ENCODE measurements around the gene PCDHGB3.
"Not testable (repeated sequence)": the region's sequence is repeated elsewhere in the genome, so short reads cannot be mapped to it uniquely, and the experiment has no call there.

The PCDHGB3 gene

DNA sequence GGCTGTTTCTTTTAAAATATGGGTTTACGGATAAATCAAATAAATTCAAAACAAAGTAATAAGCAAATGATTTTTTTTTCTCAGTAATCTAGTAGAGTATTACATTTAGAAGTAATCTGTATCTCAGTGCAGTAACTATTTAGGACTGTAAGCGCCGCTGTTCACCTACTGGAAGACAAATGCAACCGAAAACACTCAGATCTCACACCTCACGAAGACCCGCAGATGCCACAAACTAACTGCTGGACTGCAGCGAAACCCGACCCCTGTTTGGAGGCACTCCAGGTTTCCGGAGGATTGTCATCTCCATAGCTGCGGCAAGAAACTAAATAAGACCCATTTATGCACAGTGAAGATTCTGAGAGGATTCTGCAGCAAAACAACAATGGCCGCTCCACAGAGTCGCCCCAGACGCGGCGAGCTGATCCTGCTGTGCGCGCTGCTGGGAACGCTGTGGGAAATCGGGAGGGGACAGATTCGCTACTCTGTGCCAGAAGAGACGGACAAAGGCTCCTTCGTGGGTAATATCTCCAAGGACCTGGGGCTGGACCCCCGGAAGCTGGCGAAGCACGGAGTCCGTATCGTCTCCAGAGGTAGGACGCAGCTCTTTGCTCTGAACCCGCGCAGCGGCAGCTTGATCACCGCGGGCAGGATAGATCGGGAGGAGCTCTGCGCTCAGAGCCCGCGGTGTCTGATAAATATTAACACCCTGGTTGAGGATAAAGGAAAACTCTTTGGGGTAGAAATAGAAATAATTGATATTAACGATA, 22.6 kb downstream of the PCDHGB3 start, which contains the start of gene PCDHGA8:
PCDHGA8 (plus strand) TSS at position 205 of the 770 bp plus-strand sequence; CDS start at position 386, 181 bp downstream.
- no peak for TF ChIP-seq POLR2AphosphoS5 (IDR thresholded peaks at IDR 0.05; ENCODE audit: low read depth, low read length)
- no peak for TF ChIP-seq FOXP2 (optimal IDR thresholded peaks at IDR 0.05; ENCODE audit: borderline replicate concordance, extremely low read depth, extremely low read length, insufficient read depth)

DNA sequence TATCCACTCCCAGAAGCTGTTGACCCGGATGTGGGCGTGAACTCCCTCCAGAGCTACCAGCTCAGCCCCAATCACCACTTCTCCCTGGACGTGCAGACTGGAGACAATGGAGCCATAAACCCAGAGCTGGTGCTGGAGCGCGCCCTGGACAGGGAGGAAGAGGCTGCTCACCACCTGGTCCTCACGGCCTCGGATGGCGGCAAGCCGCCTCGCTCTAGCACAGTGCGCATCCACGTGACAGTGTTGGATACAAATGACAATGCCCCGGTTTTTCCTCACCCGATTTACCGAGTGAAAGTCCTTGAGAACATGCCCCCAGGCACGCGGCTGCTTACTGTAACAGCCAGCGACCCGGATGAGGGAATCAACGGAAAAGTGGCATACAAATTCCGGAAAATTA, 23.2 kb downstream of the PCDHGB3 start:
- no peak for TF ChIP-seq TAF1 (IDR thresholded peaks at IDR 0.05; ENCODE audit: borderline replicate concordance, insufficient read depth, low read length)
- no peak for TF ChIP-seq FOXP2 (optimal IDR thresholded peaks at IDR 0.05; ENCODE audit: borderline replicate concordance, extremely low read depth, extremely low read length, insufficient read depth)
- no peak for TF ChIP-seq SIN3A (IDR thresholded peaks at IDR 0.05; ENCODE audit: borderline replicate concordance, insufficient read depth, low read length)
- TF ChIP-seq, protein P1, sequence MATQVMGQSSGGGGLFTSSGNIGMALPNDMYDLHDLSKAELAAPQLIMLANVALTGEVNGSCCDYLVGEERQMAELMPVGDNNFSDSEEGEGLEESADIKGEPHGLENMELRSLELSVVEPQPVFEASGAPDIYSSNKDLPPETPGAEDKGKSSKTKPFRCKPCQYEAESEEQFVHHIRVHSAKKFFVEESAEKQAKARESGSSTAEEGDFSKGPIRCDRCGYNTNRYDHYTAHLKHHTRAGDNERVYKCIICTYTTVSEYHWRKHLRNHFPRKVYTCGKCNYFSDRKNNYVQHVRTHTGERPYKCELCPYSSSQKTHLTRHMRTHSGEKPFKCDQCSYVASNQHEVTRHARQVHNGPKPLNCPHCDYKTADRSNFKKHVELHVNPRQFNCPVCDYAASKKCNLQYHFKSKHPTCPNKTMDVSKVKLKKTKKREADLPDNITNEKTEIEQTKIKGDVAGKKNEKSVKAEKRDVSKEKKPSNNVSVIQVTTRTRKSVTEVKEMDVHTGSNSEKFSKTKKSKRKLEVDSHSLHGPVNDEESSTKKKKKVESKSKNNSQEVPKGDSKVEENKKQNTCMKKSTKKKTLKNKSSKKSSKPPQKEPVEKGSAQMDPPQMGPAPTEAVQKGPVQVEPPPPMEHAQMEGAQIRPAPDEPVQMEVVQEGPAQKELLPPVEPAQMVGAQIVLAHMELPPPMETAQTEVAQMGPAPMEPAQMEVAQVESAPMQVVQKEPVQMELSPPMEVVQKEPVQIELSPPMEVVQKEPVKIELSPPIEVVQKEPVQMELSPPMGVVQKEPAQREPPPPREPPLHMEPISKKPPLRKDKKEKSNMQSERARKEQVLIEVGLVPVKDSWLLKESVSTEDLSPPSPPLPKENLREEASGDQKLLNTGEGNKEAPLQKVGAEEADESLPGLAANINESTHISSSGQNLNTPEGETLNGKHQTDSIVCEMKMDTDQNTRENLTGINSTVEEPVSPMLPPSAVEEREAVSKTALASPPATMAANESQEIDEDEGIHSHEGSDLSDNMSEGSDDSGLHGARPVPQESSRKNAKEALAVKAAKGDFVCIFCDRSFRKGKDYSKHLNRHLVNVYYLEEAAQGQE (IDR thresholded peaks at IDR 0.05; ENCODE audit: insufficient read depth in 1 of 2, low read depth in 2 of 2, low read length in 2 of 2), result no peak
- TF ChIP-seq POLR2AphosphoS5 (IDR thresholded peaks at IDR 0.05; ENCODE audit: low read depth, low read length), result no peak

DNA sequence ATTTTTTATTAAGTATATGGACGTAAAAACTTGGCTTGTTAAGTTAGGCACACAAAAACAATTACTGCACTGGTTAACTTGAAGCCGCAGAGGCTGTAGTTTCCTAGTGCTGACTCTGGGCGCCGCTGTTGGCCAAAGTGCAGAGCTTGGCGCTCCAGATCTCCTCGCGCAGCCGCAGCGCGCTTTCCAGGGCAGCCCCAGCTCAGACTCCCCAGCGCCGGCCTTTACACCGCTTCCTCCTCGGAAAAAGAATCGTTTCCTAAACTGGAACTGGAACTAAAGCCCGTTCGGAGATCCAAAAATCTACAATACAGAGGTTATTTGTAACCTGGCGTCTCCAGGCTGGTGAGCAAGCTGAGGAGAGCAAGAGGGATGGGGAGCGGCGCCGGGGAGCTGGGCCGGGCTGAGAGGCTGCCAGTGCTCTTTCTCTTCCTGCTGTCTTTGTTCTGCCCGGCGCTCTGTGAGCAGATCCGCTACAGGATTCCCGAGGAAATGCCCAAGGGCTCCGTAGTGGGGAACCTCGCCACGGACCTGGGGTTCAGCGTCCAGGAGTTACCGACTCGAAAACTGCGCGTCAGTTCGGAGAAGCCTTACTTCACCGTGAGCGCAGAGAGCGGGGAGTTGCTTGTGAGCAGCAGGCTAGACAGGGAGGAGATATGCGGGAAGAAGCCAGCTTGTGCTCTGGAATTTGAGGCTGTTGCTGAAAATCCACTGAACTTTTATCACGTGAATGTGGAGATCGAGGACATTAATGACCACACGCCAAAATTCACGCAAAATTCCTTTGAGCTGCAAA, 27.9 kb downstream of the PCDHGB3 start, which contains the start of gene PCDHGB5:
PCDHGB5 (plus strand) TSS at position 192 of the 796 bp plus-strand sequence; CDS start at position 373, 181 bp downstream.
- TF ChIP-seq, protein P1 (IDR thresholded peaks at IDR 0.05; ENCODE audit: insufficient read depth in 1 of 2, low read depth in 2 of 2, low read length in 2 of 2), result not testable (repeated sequence)
- not testable (repeated sequence) for TF ChIP-seq SIN3A (IDR thresholded peaks at IDR 0.05; ENCODE audit: borderline replicate concordance, insufficient read depth, low read length); POLR2AphosphoS5 (IDR thresholded peaks at IDR 0.05; ENCODE audit: low read depth, low read length)

DNA sequence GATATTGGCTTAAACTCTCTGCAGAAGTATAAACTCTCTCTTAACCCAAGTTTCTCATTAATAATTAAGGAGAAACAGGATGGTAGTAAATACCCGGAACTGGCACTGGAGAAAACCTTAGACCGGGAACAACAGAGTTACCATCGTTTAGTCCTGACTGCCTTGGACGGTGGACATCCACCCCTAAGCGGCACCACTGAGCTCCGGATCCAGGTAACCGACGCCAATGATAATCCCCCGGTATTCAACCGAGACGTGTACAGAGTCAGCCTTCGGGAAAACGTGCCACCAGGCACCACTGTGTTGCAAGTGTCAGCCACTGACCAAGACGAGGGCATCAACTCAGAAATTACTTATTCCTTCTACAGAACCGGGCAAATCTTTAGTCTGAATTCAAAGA, 28.6 kb downstream of the PCDHGB3 start:
- TF ChIP-seq, protein P1 (IDR thresholded peaks at IDR 0.05; ENCODE audit: insufficient read depth in 1 of 2, low read depth in 2 of 2, low read length in 2 of 2), result no peak
- TF ChIP-seq FOXP2 (optimal IDR thresholded peaks at IDR 0.05; ENCODE audit: borderline replicate concordance, extremely low read depth, extremely low read length, insufficient read depth) (no peak), POLR2AphosphoS5 (IDR thresholded peaks at IDR 0.05; ENCODE audit: low read depth, low read length) (no peak), TAF1 (IDR thresholded peaks at IDR 0.05; ENCODE audit: borderline replicate concordance, insufficient read depth, low read length) (no peak), SIN3A (IDR thresholded peaks at IDR 0.05; ENCODE audit: borderline replicate concordance, insufficient read depth, low read length) (no peak)

DNA sequence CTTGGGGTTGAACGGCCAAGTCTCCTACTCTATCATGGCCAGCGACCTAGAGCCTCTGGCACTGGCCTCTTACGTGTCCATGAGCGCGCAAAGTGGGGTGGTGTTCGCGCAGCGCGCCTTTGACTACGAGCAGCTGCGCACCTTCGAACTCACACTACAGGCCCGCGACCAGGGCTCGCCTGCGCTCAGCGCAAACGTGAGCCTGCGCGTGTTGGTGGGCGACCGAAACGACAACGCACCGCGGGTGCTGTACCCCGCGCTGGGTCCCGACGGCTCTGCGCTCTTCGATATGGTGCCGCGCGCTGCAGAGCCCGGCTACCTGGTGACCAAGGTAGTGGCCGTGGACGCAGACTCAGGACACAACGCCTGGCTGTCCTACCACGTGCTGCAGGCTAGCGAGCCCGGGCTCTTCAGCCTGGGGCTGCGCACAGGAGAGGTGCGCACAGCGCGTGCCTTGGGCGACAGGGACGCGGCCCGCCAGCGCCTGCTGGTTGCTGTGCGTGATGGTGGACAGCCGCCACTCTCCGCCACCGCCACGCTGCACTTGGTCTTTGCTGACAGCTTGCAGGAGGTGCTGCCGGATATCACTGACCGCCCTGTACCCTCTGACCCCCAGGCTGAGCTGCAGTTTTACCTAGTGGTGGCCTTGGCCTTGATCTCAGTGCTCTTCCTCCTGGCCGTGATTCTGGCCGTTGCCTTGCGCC, 29.7 kb downstream of the PCDHGB3 start:
- TF ChIP-seq, protein P1 (IDR thresholded peaks at IDR 0.05; ENCODE audit: insufficient read depth in 1 of 2, low read depth in 2 of 2, low read length in 2 of 2), result no peak
- TF ChIP-seq TAF1 (IDR thresholded peaks at IDR 0.05; ENCODE audit: borderline replicate concordance, insufficient read depth, low read length), result no peak
- no peak for TF ChIP-seq SIN3A (IDR thresholded peaks at IDR 0.05; ENCODE audit: borderline replicate concordance, insufficient read depth, low read length)
- TF ChIP-seq POLR2AphosphoS5 (IDR thresholded peaks at IDR 0.05; ENCODE audit: low read depth, low read length), result no peak
- TF ChIP-seq FOXP2 (optimal IDR thresholded peaks at IDR 0.05; ENCODE audit: borderline replicate concordance, extremely low read depth, extremely low read length, insufficient read depth), result no peak

Measured in PFSK-1 (cell line).